SJSA1 (cell line): Measurements from ENCODE around the gene PFKFB4. TPM values are rescaled to one million over a fixed set of nuclear protein-coding genes. Genes with fewer than 3 reads are reported as not detected.
"Not testable (repeated sequence)": the region's sequence is repeated elsewhere in the genome, so short reads cannot be mapped to it uniquely, and the experiment has no call there.

Experiments
- DNase-seq, 2 experiments: peaks; one replicate each; pipeline ENCODE4 v3.0.0-alpha.2; 2015 to 2020; ENCODE audit warnings: low spot score in 2 of 2, low read depth in 1 of 2
- H3K27ac ChIP-seq: fragments of 250-450 bp; sonication (Bioruptor Pico); 2 replicates; pipeline ENCODE4 v1.5.1; 2020; ENCODE audit warnings: mild to moderate bottlenecking, moderate library complexity
- H3K27me3 ChIP-seq: fragments of 250-450 bp; sonication (Bioruptor Pico); replicated peaks from 2 replicates; pipeline ENCODE4 v1.5.1; 2020; ENCODE audit warnings: mild to moderate bottlenecking, moderate library complexity
- H3K36me3 ChIP-seq: fragments of 250-450 bp; sonication (Bioruptor Pico); 2 replicates; pipeline ENCODE4 v1.5.1; 2020; ENCODE audit warnings: mild to moderate bottlenecking
- H3K4me1 ChIP-seq: fragments of 250-450 bp; sonication (Bioruptor Pico); replicated peaks from 2 replicates; pipeline ENCODE4 v1.6.1; 2021; ENCODE audit warnings: mild to moderate bottlenecking
- H3K4me3 ChIP-seq: fragments of 250-450 bp; sonication (Bioruptor Pico); 2 replicates; pipeline ENCODE4 v1.5.1; 2020; ENCODE audit warnings: mild to moderate bottlenecking
- H3K9me3 ChIP-seq: fragments of 250-450 bp; sonication (Bioruptor Pico); replicated peaks from 2 replicates; pipeline ENCODE4 v1.5.1; 2020; ENCODE audit warnings: mild to moderate bottlenecking
- total RNA-seq: library from RNA; depleted of rRNA; stranded (reverse); fragments of >200 nt; shearing (Covaris generic); gene quantifications from 2 replicates; pipeline ENCODE4 v1.2.3, GENCODE V29; 2014

The PFKFB4 gene
- total RNA-seq, 1 experiment from 2014 or later, result 8.9 TPM

- peaks cover 14% of the 10 kb centered on the region; the same call in 1 of the 2 replicates for H3K36me3 ChIP-seq
Observed at GRCh38 chr3:48548729-48549705, 7.6 kb downstream of the PFKFB4 start.

GRCh38 chr3:48548126-48548525 lies 8.5 kb downstream of the PFKFB4 start:
- Histone ChIP-seq H3K27ac (no peak overlapping the region), H3K27me3 (no peaks in the 10 kb centered on the region)
- DNase-seq, result no peak

More at GRCh38 chr3:48548729-48549705, 7.6 kb downstream of the PFKFB4 start:
- Histone ChIP-seq H3K27me3 (no peaks in the 10 kb centered on the region), H3K27ac (no peak overlapping the region), H3K4me3 (no peak overlapping the region), H3K4me1 (no peaks in the 10 kb centered on the region), H3K9me3 (no peaks in the 10 kb centered on the region)
- DNase-seq, result peak; percentile 58 to 76

GRCh38 chr3:48546203-48546829 lies 10.3 kb downstream of the PFKFB4 start:
- DNase-seq, result no peak
- no peak overlapping the region for H3K27ac ChIP-seq
- H3K4me3 ChIP-seq, result no peak overlapping the region
- H3K4me1 ChIP-seq, result no peaks in the 10 kb centered on the region
- H3K9me3 ChIP-seq, result no peaks in the 10 kb centered on the region
- no peaks in the 10 kb centered on the region for H3K27me3 ChIP-seq
- H3K36me3 ChIP-seq, result peaks cover 14% of the 10 kb centered on the region; the same call in 1 of the 2 replicates

More at GRCh38 chr3:48548126-48548525, 8.5 kb downstream of the PFKFB4 start:
- Histone ChIP-seq H3K9me3 (no peaks in the 10 kb centered on the region), H3K4me1 (no peaks in the 10 kb centered on the region), H3K4me3 (no peak overlapping the region), H3K36me3 (peaks cover 14% of the 10 kb centered on the region; the same call in 1 of the 2 replicates)

DNA sequence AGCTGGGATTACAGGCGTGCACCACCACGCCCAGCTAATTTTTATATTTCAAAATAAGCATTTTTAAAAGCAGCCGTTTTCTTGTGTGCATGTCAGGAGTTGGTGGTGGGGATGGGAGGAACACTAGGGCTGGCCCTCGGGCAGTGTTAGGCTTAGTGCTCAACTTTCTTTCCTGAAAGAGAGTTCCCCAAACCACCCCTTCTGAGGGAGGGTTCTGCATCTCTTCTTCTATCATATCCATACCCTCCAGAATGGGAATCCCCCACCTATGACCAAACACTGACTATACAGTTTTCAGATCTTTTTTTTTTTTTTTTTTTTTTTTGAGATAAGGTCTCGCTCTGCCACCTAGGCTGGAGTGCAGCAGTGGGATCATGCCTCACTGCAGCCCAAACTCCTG lies 12.5 kb downstream of the PFKFB4 start:
- Histone ChIP-seq H3K27me3 (no peaks in the 10 kb centered on the region), H3K27ac (no peak overlapping the region), H3K4me1 (no peaks in the 10 kb centered on the region), H3K9me3 (no peaks in the 10 kb centered on the region), H3K36me3 (peaks cover 14% of the 10 kb centered on the region; the same call in 1 of the 2 replicates), H3K4me3 (no peak overlapping the region)
- no peak for DNase-seq

- no peak for DNase-seq
- no peak overlapping the region for H3K27ac ChIP-seq
Observed at GRCh38 chr3:48543271-48543866, 13.2 kb downstream of the PFKFB4 start.

DNA sequence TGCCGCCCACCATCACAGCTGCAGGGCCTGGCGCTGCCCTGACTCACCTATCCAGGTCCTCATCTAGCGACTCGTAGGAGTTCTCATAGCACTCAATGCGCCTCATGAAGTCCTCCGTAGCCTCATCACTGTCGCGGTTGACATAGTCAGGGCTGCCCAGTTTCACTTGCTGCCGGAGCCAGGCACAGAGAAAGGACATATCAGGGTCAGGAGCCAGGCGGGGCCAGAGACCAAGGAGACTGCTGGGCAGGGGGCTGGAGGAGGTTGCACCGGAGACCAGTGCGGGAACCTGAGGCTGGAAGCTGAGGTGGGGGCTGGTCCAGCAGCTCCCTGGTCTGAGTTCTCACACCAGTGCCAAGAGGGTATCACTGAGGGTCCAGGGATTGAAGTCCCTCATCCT lies 18.2 kb downstream of the PFKFB4 start:
- Histone ChIP-seq H3K4me3 (no peak overlapping the region), H3K4me1 (no peaks in the 10 kb centered on the region), H3K27ac (no peak overlapping the region), H3K27me3 (no peaks in the 10 kb centered on the region), H3K36me3 (peaks cover 10% of the 10 kb centered on the region), H3K9me3 (no peaks in the 10 kb centered on the region)
- no peak for DNase-seq

More at GRCh38 chr3:48543271-48543866, 13.2 kb downstream of the PFKFB4 start:
- Histone ChIP-seq H3K27me3 (no peaks in the 10 kb centered on the region), H3K4me1 (no peaks in the 10 kb centered on the region), H3K4me3 (no peak overlapping the region), H3K9me3 (no peaks in the 10 kb centered on the region), H3K36me3 (peaks cover 9% of the 10 kb centered on the region; the same call in 1 of the 2 replicates)

- H3K27me3 ChIP-seq, result no peaks in the 10 kb centered on the region
- no peak for DNase-seq
Observed at GRCh38 chr3:48536785-48537184, 19.8 kb downstream of the PFKFB4 start.

GRCh38 chr3:48536116-48536515 lies 20.5 kb downstream of the PFKFB4 start:
- Histone ChIP-seq H3K9me3 (no peaks in the 10 kb centered on the region), H3K4me1 (no peaks in the 10 kb centered on the region), H3K36me3 (peaks cover 20% of the 10 kb centered on the region), H3K4me3 (no peak overlapping the region), H3K27ac (no peak overlapping the region), H3K27me3 (no peaks in the 10 kb centered on the region)
- no peak for DNase-seq

More at GRCh38 chr3:48536785-48537184, 19.8 kb downstream of the PFKFB4 start:
- Histone ChIP-seq H3K9me3 (no peaks in the 10 kb centered on the region), H3K27ac (no peak overlapping the region), H3K4me1 (no peaks in the 10 kb centered on the region), H3K36me3 (peaks cover 20% of the 10 kb centered on the region), H3K4me3 (no peak overlapping the region)

DNA sequence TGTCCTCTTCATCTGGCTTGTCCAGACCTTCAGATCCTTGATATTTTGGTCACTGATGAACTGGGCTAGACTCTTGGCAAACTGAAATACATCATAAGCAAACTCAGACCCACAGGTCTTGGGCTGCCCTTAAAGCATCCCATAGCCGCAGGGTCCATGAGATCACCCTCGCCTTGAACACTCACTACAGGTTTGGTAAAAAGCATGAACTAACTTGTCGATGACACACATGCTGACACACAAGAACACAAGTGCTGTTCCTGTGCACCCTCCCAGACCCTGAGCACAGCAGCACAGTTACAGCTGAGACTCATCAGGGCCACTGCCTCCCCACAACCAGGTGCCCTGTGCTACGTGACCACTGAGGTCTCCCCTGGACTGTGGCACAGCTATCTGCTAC lies 21.0 kb downstream of the PFKFB4 start:
- Histone ChIP-seq H3K27me3 (no peaks in the 10 kb centered on the region), H3K4me1 (no peaks in the 10 kb centered on the region), H3K4me3 (no peak overlapping the region), H3K27ac (no peak overlapping the region), H3K36me3 (peaks cover 20% of the 10 kb centered on the region), H3K9me3 (no peaks in the 10 kb centered on the region)
- DNase-seq, result no peak

DNA sequence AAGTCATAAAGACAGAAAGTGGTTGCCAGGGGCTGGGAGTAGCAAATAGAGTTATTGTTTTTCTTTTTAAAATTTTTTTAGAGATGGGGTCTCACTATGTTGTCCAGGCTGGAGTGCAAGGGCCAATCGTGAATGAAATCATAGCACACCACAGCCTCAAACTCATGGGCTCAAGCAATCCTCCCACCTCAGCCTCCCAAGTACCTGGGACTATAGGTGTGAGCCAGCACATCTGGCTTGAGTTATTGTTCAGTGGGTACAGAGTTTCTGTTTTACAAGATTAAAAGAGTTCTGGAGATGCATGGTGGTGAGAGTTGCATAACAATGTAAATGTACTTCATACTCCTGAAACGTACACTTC lies 23.6 kb downstream of the PFKFB4 start:
- peaks cover 20% of the 10 kb centered on the region for H3K36me3 ChIP-seq
- H3K27me3 ChIP-seq, result no peaks in the 10 kb centered on the region
- no peak for DNase-seq
- H3K27ac ChIP-seq, result no peak overlapping the region
- H3K9me3 ChIP-seq, result no peaks in the 10 kb centered on the region
- H3K4me3 ChIP-seq, result no peak overlapping the region
- no peaks in the 10 kb centered on the region for H3K4me1 ChIP-seq

- Histone ChIP-seq H3K27me3 (no peaks in the 10 kb centered on the region), H3K9me3 (no peaks in the 10 kb centered on the region), H3K27ac (no peak overlapping the region), H3K36me3 (peaks cover 17% of the 10 kb centered on the region), H3K4me3 (no peak overlapping the region), H3K4me1 (no peaks in the 10 kb centered on the region)
- DNase-seq, result no peak
Observed at GRCh38 chr3:48532271-48532976, 24.2 kb downstream of the PFKFB4 start.

- H3K4me1 ChIP-seq, H3K4me3 ChIP-seq, H3K9me3 ChIP-seq, H3K27me3 ChIP-seq, H3K27ac ChIP-seq, DNase-seq: not testable (repeated sequence)
- H3K36me3 ChIP-seq, result peaks cover 14% of the 10 kb centered on the region
Observed at GRCh38 chr3:48530701-48531100, 25.9 kb downstream of the PFKFB4 start.

DNA sequence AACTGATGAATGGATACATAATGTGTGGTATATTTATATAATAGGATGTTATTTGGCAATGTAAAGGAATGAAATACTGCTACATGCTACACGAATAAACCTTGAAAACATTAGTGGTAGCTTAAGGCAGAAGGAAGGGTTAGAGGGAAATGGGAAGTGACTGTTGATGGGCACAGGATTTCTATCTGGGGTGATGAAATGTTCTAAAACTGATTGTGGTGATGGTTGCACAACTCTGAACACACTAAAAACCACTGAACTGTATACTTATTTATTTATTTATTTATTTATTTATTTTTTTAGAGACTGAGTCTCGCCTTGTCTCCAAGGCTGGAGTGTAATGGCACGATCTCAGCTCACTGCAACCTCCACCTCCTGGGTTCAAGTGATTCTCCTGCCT lies 27.8 kb downstream of the PFKFB4 start:
- H3K27ac ChIP-seq, result no peak overlapping the region
- DNase-seq, result no peak
- H3K4me1 ChIP-seq, result no peaks in the 10 kb centered on the region
- H3K9me3 ChIP-seq, result no peaks in the 10 kb centered on the region
- no peak overlapping the region for H3K4me3 ChIP-seq
- peaks cover 13% of the 10 kb centered on the region for H3K36me3 ChIP-seq
- H3K27me3 ChIP-seq, result no peaks in the 10 kb centered on the region
